HEK293 (cell line): ENCODE measurements around the gene CLEC16A.

ENCODE experiments used
- CTCF ChIA-PET: fragments of 350-600 bp; formaldehyde crosslinking; extraction: SDS; loops from one replicate; lab custom pipeline; 2021; ENCODE audit warnings: antibody characterized with exemption; lab: Yijun Ruan, JAX
- POLR2A ChIA-PET: fragments of 300-600 bp; formaldehyde crosslinking; extraction: SDS; loops from one replicate; lab custom pipeline; 2020; ENCODE audit warnings: antibody characterized with exemption, inconsistent platforms; lab: Yijun Ruan, JAX
- H3K27ac ChIP-seq: fragments of 200-500 bp; sonication (Bioruptor generic); 2 replicates; pipeline ENCODE4 v1.5.1; 2014; ENCODE audit warnings: low read depth, low read length, control low read depth, inconsistent platforms; ENCODE audit errors: extremely low read depth
- H3K36me3 ChIP-seq, 2 experiments: fragments of 200-500 bp in 1 of 2; sonication (Bioruptor generic) in 1 of 2; 1 replicate in 1 of 2; 2 replicates in 1 of 2; pipeline ENCODE4 v1.5.1; 2014 to 2017; ENCODE audit warnings: inconsistent platforms in 2 of 2, low read length in 2 of 2; ENCODE audit not compliant: control insufficient read depth in 2 of 2, insufficient read depth in 1 of 2
- H3K4me1 ChIP-seq: fragments of 200-500 bp; sonication (Bioruptor generic); 2 replicates; pipeline ENCODE4 v1.5.1; 2014; ENCODE audit warnings: mild to moderate bottlenecking, low read length, inconsistent platforms; ENCODE audit not compliant: control insufficient read depth, insufficient read depth
- H3K4me3 ChIP-seq: 2 replicates; pipeline ENCODE4 v1.5.1; 2011; ENCODE audit warnings: low read depth, mild to moderate bottlenecking, control low read depth, low read length, moderate library complexity
- H3K9me3 ChIP-seq: fragments of 200-500 bp; sonication (Bioruptor generic); 2 replicates; pipeline ENCODE4 v1.5.1; 2014; ENCODE audit warnings: low read depth, low read length, inconsistent platforms; ENCODE audit not compliant: control insufficient read depth, insufficient read depth
- PRDM1 ChIP-seq: fragments of 450-650 bp; formaldehyde crosslinking; IDR thresholded peaks from 2 replicates; pipeline ENCODE4; 2016; ENCODE audit warnings: missing biosample characterization, missing genetic modification characterization
- PRDM2 ChIP-seq: fragments of 450-650 bp; formaldehyde crosslinking; IDR thresholded peaks from 2 replicates; pipeline ENCODE4 v1.5.1; 2016; ENCODE audit warnings: missing biosample characterization, missing genetic modification characterization, borderline replicate concordance
- ZBTB20 ChIP-seq: fragments of 450-650 bp; formaldehyde crosslinking; IDR thresholded peaks from 2 replicates; pipeline ENCODE4 v1.5.1; 2016; ENCODE audit warnings: missing biosample characterization, missing genetic modification characterization
- ZBTB7A ChIP-seq: fragments of 450-650 bp; formaldehyde crosslinking; IDR thresholded peaks from 2 replicates; pipeline ENCODE4 v1.5.1; 2016; ENCODE audit warnings: low read depth, missing biosample characterization, missing genetic modification characterization
- ZNF10 ChIP-seq: fragments of 450-650 bp; formaldehyde crosslinking; IDR thresholded peaks from 2 replicates; pipeline ENCODE4 v1.5.1; 2017; ENCODE audit warnings: missing biosample characterization, missing genetic modification characterization
- ZNF112 ChIP-seq: fragments of 450-650 bp; formaldehyde crosslinking; IDR thresholded peaks from 2 replicates; pipeline ENCODE4 v1.5.0; 2017; ENCODE audit warnings: missing biosample characterization, missing genetic modification characterization
- ZNF202 ChIP-seq: fragments of 450-650 bp; formaldehyde crosslinking; IDR thresholded peaks from 2 replicates; pipeline ENCODE4 v1.5.1; 2016; ENCODE audit warnings: missing biosample characterization, missing genetic modification characterization, borderline replicate concordance
- ZNF302 ChIP-seq: fragments of 450-650 bp; formaldehyde crosslinking; IDR thresholded peaks from 2 replicates; pipeline ENCODE4 v1.5.1; 2016; ENCODE audit warnings: missing biosample characterization, missing genetic modification characterization, low read depth
- ZNF324 ChIP-seq: fragments of 450-650 bp; formaldehyde crosslinking; IDR thresholded peaks from 2 replicates; pipeline ENCODE4 v1.5.1; 2016; ENCODE audit warnings: missing biosample characterization, missing genetic modification characterization
- ZNF626 ChIP-seq: fragments of 450-650 bp; sonication (Bioruptor Pico); formaldehyde crosslinking; IDR thresholded peaks from 2 replicates; pipeline ENCODE4 v1.5.1; 2018; ENCODE audit warnings: missing biosample characterization, missing genetic modification characterization, inconsistent platforms
- ZNF654 ChIP-seq: fragments of 450-650 bp; formaldehyde crosslinking; IDR thresholded peaks from 2 replicates; pipeline ENCODE4 v1.5.1; 2016; ENCODE audit warnings: low read depth, missing biosample characterization, missing genetic modification characterization
- ZNF664 ChIP-seq: fragments of 450-650 bp; formaldehyde crosslinking; IDR thresholded peaks from 2 replicates; pipeline ENCODE4 v1.5.1; 2016; ENCODE audit warnings: missing biosample characterization, missing genetic modification characterization
- ZNF677 ChIP-seq: fragments of 450-650 bp; IDR thresholded peaks from 2 replicates; pipeline ENCODE4 v1.5.0; 2018; ENCODE audit warnings: missing biosample characterization, mild to moderate bottlenecking, missing genetic modification characterization, moderate library complexity
- TF ChIP-seq, protein P1 (sequence below): IDR thresholded peaks from 2 replicates; pipeline ENCODE4 v1.6.1; 2011; ENCODE audit warnings: mild to moderate bottlenecking, low read depth, low read length, borderline replicate concordance
- TF ChIP-seq, protein P2 (sequence below): fragments of 450-650 bp; formaldehyde crosslinking; IDR thresholded peaks from 2 replicates; pipeline ENCODE4 v1.5.1; 2017; ENCODE audit warnings: missing biosample characterization, missing genetic modification characterization

The CLEC16A gene

DNA sequence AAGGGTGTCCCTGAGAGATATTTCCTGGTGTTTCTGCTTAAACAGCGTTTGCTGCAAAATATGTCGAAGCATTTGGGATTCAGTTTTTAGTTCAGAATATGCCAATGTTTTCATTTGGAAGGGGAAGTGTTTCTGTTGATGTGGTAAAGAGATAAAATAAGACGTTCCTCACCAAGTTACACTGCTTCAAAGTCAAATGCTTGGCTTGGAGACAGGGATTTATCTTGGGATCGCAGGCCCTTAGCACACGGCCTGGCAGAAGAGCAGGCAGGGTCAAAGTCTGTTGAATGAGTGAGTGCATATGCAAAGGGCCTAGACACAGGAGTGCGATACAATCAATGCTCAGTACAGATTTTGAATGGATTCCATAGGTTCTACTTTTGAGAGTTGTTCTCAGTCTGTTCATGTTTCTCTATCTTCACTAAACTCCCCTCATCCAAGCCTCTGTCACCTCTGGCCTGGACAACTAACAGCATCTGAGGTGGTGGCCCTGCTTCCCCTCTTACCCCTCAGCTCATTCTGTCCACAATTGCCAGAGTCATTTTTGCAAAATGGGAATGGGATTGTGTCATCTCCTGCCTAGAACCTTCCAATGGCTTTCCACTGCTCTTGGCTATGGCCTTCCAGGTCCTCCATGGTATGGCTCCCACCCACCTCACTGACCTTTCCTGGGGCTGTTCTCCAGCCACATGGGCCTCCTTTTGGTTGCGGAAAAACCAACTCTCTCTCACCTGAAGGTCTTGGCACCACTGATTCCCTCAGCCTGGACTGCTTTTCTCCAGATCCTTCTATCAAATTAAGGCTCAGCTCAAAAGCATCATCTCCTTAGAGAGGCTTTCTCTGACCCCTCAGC lies 5.3 kb upstream of the CLEC16A start:
- no peak overlapping the region for H3K27ac ChIP-seq
- no peak overlapping the region for H3K4me3 ChIP-seq
- TF ChIP-seq ZNF302 = no peak
- TF ChIP-seq, protein P1, sequence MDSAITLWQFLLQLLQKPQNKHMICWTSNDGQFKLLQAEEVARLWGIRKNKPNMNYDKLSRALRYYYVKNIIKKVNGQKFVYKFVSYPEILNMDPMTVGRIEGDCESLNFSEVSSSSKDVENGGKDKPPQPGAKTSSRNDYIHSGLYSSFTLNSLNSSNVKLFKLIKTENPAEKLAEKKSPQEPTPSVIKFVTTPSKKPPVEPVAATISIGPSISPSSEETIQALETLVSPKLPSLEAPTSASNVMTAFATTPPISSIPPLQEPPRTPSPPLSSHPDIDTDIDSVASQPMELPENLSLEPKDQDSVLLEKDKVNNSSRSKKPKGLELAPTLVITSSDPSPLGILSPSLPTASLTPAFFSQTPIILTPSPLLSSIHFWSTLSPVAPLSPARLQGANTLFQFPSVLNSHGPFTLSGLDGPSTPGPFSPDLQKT = no peak
- no peak for TF ChIP-seq ZNF10 (tag by site-specific recombination)
- TF ChIP-seq ZNF202 = no peak
- no peak for TF ChIP-seq ZNF324
- TF ChIP-seq PRDM1 (tag by site-specific recombination) = no peak
- TF ChIP-seq ZNF654 (tag by site-specific recombination) = no peak
- TF ChIP-seq ZNF626 (tag by site-specific recombination) = no peak
- TF ChIP-seq ZBTB7A (tag by site-specific recombination) = no peak
- TF ChIP-seq, protein P2, sequence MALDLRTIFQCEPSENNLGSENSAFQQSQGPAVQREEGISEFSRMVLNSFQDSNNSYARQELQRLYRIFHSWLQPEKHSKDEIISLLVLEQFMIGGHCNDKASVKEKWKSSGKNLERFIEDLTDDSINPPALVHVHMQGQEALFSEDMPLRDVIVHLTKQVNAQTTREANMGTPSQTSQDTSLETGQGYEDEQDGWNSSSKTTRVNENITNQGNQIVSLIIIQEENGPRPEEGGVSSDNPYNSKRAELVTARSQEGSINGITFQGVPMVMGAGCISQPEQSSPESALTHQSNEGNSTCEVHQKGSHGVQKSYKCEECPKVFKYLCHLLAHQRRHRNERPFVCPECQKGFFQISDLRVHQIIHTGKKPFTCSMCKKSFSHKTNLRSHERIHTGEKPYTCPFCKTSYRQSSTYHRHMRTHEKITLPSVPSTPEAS = no peak
- TF ChIP-seq ZNF112 (tag by site-specific recombination) = no peak
- TF ChIP-seq PRDM2 = no peak
- no peak for TF ChIP-seq ZNF664
- no peaks in the 10 kb centered on the region for H3K9me3 ChIP-seq
- peaks cover 0 to 44% of the 10 kb centered on the region in 2 experiments; a peak in 1 of 3 replicates for H3K36me3 ChIP-seq
- H3K4me1 ChIP-seq = peaks cover 7% of the 10 kb centered on the region
- CTCF ChIA-PET = no interaction called here
- POLR2A ChIA-PET = no interaction called here

DNA sequence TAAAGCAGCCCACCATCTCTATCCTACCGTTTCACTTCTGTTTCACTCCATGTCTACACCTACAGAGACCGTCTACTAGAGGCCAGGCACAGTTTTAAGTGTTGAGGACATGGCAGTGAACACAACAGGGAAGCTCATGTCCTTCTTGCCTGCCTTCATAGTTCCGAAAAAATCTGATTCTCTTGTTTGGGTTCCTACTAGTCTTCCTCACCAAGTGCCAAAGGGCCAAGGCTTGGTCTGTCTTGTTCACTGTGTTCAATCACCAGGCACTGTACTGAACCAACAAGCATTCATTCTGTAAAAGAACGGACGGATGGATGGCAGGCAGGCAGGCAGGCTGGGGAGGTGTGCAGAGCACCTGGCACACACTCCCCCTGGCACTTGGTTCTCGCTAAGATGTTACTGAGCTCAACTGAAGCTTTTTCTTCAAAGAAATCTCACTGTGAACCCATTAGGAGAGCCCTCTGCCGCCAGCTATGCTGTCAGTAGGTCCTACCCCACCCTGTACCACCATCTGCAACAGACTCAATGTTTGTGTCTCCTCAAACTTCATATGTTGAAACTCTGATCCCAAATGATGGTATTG lies 4.6 kb upstream of the CLEC16A start:
- H3K36me3 ChIP-seq = peaks cover 0 to 41% of the 10 kb centered on the region in 2 experiments; a peak in 1 of 3 replicates
- H3K4me1 ChIP-seq = peaks cover 7% of the 10 kb centered on the region
- no peaks in the 10 kb centered on the region for H3K9me3 ChIP-seq
- no peak overlapping the region for H3K27ac ChIP-seq
- ChIA-PET POLR2A (no interaction called here), CTCF (interaction anchor here (1.0 kb wide), 1 partner anchor 24 kb away, joined by 3 read pairs; no protein-coding TSS in a partner anchor)
- TF ChIP-seq ZNF677 (tag by site-specific recombination) (peak; percentile 90), ZBTB20 (no peak)
- H3K4me3 ChIP-seq = no peak overlapping the region
